ENCODE data around the gene COQ5. TPM values are rescaled to one million over a fixed set of nuclear protein-coding genes. Genes with fewer than 3 reads are reported as not detected.
"Not testable (repeated sequence)": the region's sequence is repeated elsewhere in the genome, so short reads cannot be mapped to it uniquely, and the experiment has no call there.

Gene COQ5
- total RNA-seq, 2 donors from 2014 or later: 18.1 to 26.7 TPM

GRCh38 chr12:120536064-120536791 is 7.3 kb upstream of the COQ5 start:
- peak; percentile 12 for TF ChIP-seq POLR2AphosphoS5 (IDR thresholded peaks at IDR 0.05)
- TF ChIP-seq POLR2A (IDR thresholded peaks at IDR 0.05): no peak
- no peak for TF ChIP-seq CTCF (IDR thresholded peaks at IDR 0.05)
- DNase-seq (ENCODE audit: low spot score): peak; percentile 27
- peak overlapping the region; percentile 93 to 96 for H3K27ac ChIP-seq
- H3K9me3 ChIP-seq: no peaks in the 10 kb centered on the region
- no peaks in the 10 kb centered on the region for H3K27me3 ChIP-seq (replicated peaks; ENCODE audit: insufficient read depth)
- peak overlapping the region; percentile 84 to 100 for H3K4me3 ChIP-seq
- 38% methylated on average over 13 of the region's 13 CpGs for WGBS
- intact Hi-C loops (cut with DNase I): no loop called here
- H3K36me3 ChIP-seq: no peaks in the 10 kb centered on the region
- H3K4me1 ChIP-seq (replicated peaks): peaks cover 11% of the 10 kb centered on the region

DNA sequence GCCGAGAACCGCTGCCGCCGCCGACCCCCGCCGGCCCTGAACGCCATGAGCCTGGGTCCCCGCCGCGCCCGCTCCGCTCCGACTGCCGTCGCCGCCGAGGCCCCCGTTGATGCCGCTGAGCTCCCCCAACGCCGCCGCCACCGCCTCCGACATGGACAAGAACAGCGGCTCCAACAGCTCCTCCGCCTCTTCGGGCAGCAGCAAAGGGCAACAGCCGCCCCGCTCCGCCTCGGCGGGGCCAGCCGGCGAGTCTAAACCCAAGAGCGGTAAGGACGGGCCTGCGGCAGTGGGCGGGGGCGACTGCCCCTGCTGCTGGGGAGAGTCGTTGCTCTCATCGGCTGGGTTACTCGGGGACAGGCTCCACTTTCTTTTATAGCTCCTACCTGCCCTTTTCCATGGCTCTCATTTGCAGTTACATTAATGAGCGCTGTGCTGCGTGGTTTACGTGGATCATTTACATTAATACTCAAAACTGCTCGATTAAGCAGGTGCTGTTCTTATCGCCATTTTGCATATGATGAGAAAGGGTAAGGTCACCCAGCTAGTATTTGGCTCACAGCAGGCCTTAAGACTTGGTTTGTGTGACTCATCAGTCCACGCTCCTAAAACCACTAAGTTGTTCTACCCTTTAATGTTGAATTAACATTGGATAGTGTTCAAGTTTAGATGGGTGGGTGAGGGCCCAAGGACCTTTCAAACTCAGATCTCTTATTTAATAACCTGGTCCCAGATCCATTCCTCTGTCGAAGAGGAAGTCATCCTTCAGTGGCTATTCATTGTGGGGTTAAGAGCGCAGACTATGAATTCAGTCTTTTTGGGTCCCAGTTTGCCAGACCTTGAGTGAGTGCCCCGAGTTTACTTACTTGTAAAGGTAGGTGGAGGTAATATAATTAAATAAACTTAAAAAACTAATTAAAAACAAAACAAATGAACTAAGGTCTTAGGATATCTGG is 6.0 kb upstream of the COQ5 start:
- WGBS: 1% methylated on average over 33 of the region's 52 CpGs
- Histone ChIP-seq H3K27me3 (replicated peaks; ENCODE audit: insufficient read depth) (no peaks in the 10 kb centered on the region), H3K9me3 (no peaks in the 10 kb centered on the region), H3K36me3 (no peaks in the 10 kb centered on the region), H3K4me3 (peak overlapping the region; percentile 84 to 100), H3K27ac (peak overlapping the region; percentile 93 to 96), H3K4me1 (replicated peaks) (peaks cover 11% of the 10 kb centered on the region)
- intact Hi-C loops (cut with DNase I): no loop called here
- TF ChIP-seq CTCF (IDR thresholded peaks at IDR 0.05) (no peak), POLR2A (IDR thresholded peaks at IDR 0.05) (no peak), POLR2AphosphoS5 (IDR thresholded peaks at IDR 0.05) (no peak)
- peak; percentile 22 for DNase-seq (ENCODE audit: low spot score)

- peak; percentile 83 for DNase-seq (ENCODE audit: low spot score)
- H3K4me3 ChIP-seq: peak within 1 kb of the TSS; percentile 84 to 100
- WGBS: 0% methylated on average over 31 of the region's 43 CpGs
- H3K9me3 ChIP-seq: no peaks in the 10 kb centered on the region
- intact Hi-C loops (cut with DNase I): no loop called here
- H3K4me1 ChIP-seq (replicated peaks): peaks cover 11% of the 10 kb centered on the region
- no peaks in the 10 kb centered on the region for H3K36me3 ChIP-seq
- TF ChIP-seq POLR2AphosphoS5 (IDR thresholded peaks at IDR 0.05) (peak; percentile 99), CTCF (IDR thresholded peaks at IDR 0.05) (peak in 1 of 4 experiments; percentile 11), POLR2A (IDR thresholded peaks at IDR 0.05) (peak; percentile 97)
- peak within 1 kb of the TSS; percentile 93 to 96 for H3K27ac ChIP-seq
- H3K27me3 ChIP-seq (replicated peaks; ENCODE audit: insufficient read depth): no peaks in the 10 kb centered on the region
Observed at GRCh38 chr12:120534203-120534702, 5.3 kb upstream of the COQ5 start, which contains the start of gene RNF10. TSS of gene RNF10 (plus strand) at chr12:120534356. CDS start at chr12:120534812, 456 bp downstream.

DNA sequence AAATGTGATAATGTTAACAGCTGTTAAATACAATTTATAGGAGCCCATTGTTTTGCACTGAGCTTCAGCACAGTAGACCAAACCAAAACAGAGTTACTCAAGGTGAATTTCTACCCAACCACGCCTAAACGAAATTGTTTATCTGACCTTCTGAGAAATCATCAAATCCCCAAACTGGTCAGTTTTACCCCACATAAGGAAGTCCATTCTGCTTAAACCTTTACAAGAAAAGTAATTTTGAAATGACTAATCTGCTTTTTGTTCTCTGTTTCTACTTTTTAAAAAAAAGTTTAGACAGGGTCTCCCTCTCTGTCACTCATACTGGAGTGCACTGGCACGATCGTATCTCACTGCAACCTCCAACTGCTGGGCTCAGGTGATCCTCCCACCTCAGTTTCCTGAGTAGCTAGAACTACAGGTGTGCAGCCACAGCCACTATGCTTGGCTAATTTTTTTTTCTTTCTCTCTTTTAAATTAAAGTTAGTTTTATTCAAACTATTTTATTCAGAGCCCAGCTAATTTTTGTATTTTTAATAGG is 3.8 kb upstream of the COQ5 start:
- Histone ChIP-seq H3K27ac (no peak overlapping the region), H3K36me3 (no peaks in the 10 kb centered on the region), H3K9me3 (no peaks in the 10 kb centered on the region), H3K27me3 (replicated peaks; ENCODE audit: insufficient read depth) (no peaks in the 10 kb centered on the region), H3K4me3 (no peak overlapping the region), H3K4me1 (replicated peaks) (peaks cover 9% of the 10 kb centered on the region)
- DNase-seq (ENCODE audit: low spot score): no peak
- WGBS: 71% methylated on average over 4 of the region's 4 CpGs
- TF ChIP-seq CTCF (IDR thresholded peaks at IDR 0.05) (no peak), POLR2A (IDR thresholded peaks at IDR 0.05) (no peak), POLR2AphosphoS5 (IDR thresholded peaks at IDR 0.05) (no peak)
- intact Hi-C loops (cut with DNase I): no loop called here

- H3K27ac ChIP-seq: peak overlapping the region; percentile 89
- DNase-seq (ENCODE audit: low spot score); H3K9me3 ChIP-seq; H3K27me3 ChIP-seq (replicated peaks; ENCODE audit: insufficient read depth); H3K4me1 ChIP-seq (replicated peaks); intact Hi-C loops (cut with DNase I); H3K36me3 ChIP-seq: not testable (repeated sequence)
- H3K4me3 ChIP-seq: peak overlapping the region; percentile 65 to 74
Observed at GRCh38 chr12:120530418-120530761, 1.4 kb upstream of the COQ5 start.

All from prostate gland (tissue), 2 donors.